Measurements from ENCODE around the gene COPG1. TPM values are rescaled to one million over a fixed set of nuclear protein-coding genes. Genes with fewer than 3 reads are reported as not detected.

COPG1 gene
- polyA plus RNA-seq, 1 of the 3 experiments (the other 2 are of a cell fraction), result 114 TPM

GRCh38 chr3:129310111-129311011 is 61.0 kb downstream of the COPG1 start:
- H3K79me2 ChIP-seq (ENCODE audit: insufficient read depth), result peaks cover 13% of the 10 kb centered on the region
- H3K9me2 ChIP-seq, result no peaks in the 10 kb centered on the region
- H3K9me3 ChIP-seq, result no peaks in the 10 kb centered on the region
- ChIA-PET CTCF (interaction anchor here (1.0 to 1.6 kb wide), 2 partner anchors 65 to 73 kb away, joined by 3 to 5 read pairs; no protein-coding TSS in a partner anchor), POLR2A (no interaction called here)
- H3K4me2 ChIP-seq, result no peak overlapping the region
- TF ChIP-seq RAD21 (IDR thresholded peaks at IDR 0.05; ENCODE audit: low read length), result no peak
- TF ChIP-seq NFIC (IDR thresholded peaks at IDR 0.05; ENCODE audit: borderline replicate concordance), result no peak
- H3K4me1 ChIP-seq (ENCODE audit: control insufficient read depth in 1 of 2, insufficient read depth in 2 of 2, low read depth in 1 of 2, low read length in 1 of 2), result peaks cover 0 to 14% of the 10 kb centered on the region in 2 experiments; a peak in 2 of 4 replicates
- H3K27ac ChIP-seq (ENCODE audit: low read depth in 2 of 2, low read length in 1 of 2), result no peak overlapping the region
- 91% methylated on average over 7 of the region's 7 CpGs for WGBS (ENCODE audit: low lambda C conversion rate)
- no peaks in the 10 kb centered on the region for H3F3A ChIP-seq (replicated peaks; ENCODE audit: insufficient read depth)
- no peak overlapping the region for H3K4me3 ChIP-seq (ENCODE audit: low read depth in 2 of 2, low read length in 1 of 2)
- no peaks in the 10 kb centered on the region for H4K20me1 ChIP-seq (ENCODE audit: insufficient read depth)
- peaks cover 4 to 6% of the 10 kb centered on the region in 2 experiments for H3K36me3 ChIP-seq (replicated peaks in 1 of 2; ENCODE audit: control insufficient read depth in 1 of 2, insufficient read depth in 2 of 2, low read length in 1 of 2)
- no peak for DNase-seq
- H3K9ac ChIP-seq, result no peak overlapping the region
- no peak overlapping the region for H2AFZ ChIP-seq (ENCODE audit: low read depth)
- no peaks in the 10 kb centered on the region for H3K27me3 ChIP-seq (ENCODE audit: insufficient read depth)

DNA sequence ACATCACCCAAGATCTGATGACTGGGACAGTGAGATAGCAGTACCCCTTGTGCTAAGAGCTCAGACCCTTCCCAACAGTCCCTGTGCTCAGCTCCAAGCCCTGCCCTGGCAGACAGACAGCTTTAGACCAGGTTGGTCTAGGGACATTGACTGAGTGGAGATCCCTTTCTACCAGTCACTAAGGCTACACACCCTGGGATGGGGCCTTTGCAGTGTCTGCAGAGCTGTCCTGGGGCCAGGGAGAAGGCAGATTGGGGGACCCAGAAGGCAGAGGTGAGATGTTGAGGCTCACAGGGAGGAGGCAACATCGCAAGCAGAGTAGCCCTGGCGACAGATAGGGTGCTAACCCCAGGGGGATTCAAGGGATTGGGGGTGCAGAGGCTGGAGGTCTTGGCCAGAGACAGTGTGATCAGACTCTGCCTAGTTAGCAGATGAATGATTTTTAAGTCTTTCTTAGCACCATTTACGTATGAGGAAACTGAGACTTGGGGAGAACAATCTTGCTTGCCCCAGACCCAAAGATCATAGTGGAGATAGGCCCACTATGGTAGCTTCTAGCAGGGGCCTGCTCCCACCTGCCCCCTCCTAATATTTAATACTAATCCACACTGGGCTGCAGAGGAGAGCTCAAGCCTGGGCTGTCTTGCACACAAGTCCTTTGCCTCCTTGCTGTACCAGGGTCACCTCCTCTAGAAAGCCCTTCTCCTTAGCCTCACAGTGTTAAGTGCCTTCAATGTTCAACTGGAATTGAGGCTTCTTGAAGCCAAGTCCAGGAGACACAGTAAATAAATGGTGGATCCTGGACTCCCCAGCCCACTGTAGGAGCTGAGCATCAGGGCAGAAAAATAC is 61.9 kb downstream of the COPG1 start:
- Histone ChIP-seq H3K9me2 (no peaks in the 10 kb centered on the region), H3K9ac (no peak overlapping the region), H3K27ac (ENCODE audit: low read depth in 2 of 2, low read length in 1 of 2) (no peak overlapping the region), H3K27me3 (ENCODE audit: insufficient read depth) (no peaks in the 10 kb centered on the region), H4K20me1 (ENCODE audit: insufficient read depth) (no peaks in the 10 kb centered on the region), H3K9me3 (no peaks in the 10 kb centered on the region), H3K79me2 (ENCODE audit: insufficient read depth) (peaks cover 19% of the 10 kb centered on the region), H2AFZ (ENCODE audit: low read depth) (no peak overlapping the region), H3K4me3 (ENCODE audit: low read depth in 2 of 2, low read length in 1 of 2) (no peak overlapping the region), H3K4me2 (no peak overlapping the region), H3F3A (replicated peaks; ENCODE audit: insufficient read depth) (no peaks in the 10 kb centered on the region), H3K4me1 (ENCODE audit: control insufficient read depth in 1 of 2, insufficient read depth in 2 of 2, low read depth in 1 of 2, low read length in 1 of 2) (peaks cover 0 to 14% of the 10 kb centered on the region in 2 experiments; a peak in 2 of 4 replicates), H3K36me3 (replicated peaks in 1 of 2; ENCODE audit: control insufficient read depth in 1 of 2, insufficient read depth in 2 of 2, low read length in 1 of 2) (peaks cover 2 to 3% of the 10 kb centered on the region in 2 experiments)
- 89% methylated on average over 3 of the region's 3 CpGs for WGBS (ENCODE audit: low lambda C conversion rate)
- CTCF ChIA-PET, result interaction anchor here (1.0 to 1.6 kb wide), 2 partner anchors 66 to 72 kb away, joined by 3 to 5 read pairs; no protein-coding TSS in a partner anchor
- DNase-seq, result no peak
- POLR2A ChIA-PET, result no interaction called here
- no peak for TF ChIP-seq REST (IDR thresholded peaks at IDR 0.05; ENCODE audit: low read depth, low read length)
- TF ChIP-seq, protein P1, sequence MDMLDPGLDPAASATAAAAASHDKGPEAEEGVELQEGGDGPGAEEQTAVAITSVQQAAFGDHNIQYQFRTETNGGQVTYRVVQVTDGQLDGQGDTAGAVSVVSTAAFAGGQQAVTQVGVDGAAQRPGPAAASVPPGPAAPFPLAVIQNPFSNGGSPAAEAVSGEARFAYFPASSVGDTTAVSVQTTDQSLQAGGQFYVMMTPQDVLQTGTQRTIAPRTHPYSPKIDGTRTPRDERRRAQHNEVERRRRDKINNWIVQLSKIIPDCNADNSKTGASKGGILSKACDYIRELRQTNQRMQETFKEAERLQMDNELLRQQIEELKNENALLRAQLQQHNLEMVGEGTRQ (IDR thresholded peaks at IDR 0.05; ENCODE audit: borderline replicate concordance, low read depth, low read length), result no peak
- no peak for TF ChIP-seq MEF2A (IDR thresholded peaks at IDR 0.05; ENCODE audit: borderline replicate concordance, low read depth)
- TF ChIP-seq, protein P2, sequence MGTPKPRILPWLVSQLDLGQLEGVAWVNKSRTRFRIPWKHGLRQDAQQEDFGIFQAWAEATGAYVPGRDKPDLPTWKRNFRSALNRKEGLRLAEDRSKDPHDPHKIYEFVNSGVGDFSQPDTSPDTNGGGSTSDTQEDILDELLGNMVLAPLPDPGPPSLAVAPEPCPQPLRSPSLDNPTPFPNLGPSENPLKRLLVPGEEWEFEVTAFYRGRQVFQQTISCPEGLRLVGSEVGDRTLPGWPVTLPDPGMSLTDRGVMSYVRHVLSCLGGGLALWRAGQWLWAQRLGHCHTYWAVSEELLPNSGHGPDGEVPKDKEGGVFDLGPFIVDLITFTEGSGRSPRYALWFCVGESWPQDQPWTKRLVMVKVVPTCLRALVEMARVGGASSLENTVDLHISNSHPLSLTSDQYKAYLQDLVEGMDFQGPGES (IDR thresholded peaks at IDR 0.05; ENCODE audit: low read depth, low read length), result no peak
- TF ChIP-seq TEAD4 (IDR thresholded peaks at IDR 0.05; ENCODE audit: borderline replicate concordance, insufficient read depth), result no peak
- TF ChIP-seq CTCF (IDR thresholded peaks at IDR 0.05), result no peak
- no peak for TF ChIP-seq YY1 (IDR thresholded peaks at IDR 0.05; ENCODE audit: low read depth)
- no peak for TF ChIP-seq NRF1 (IDR thresholded peaks at IDR 0.05; ENCODE audit: low read depth, low read length)
- no peak for TF ChIP-seq RXRA (IDR thresholded peaks at IDR 0.05; ENCODE audit: borderline replicate concordance, low read depth)
- no peak for TF ChIP-seq GABPA (IDR thresholded peaks at IDR 0.05; ENCODE audit: low read depth)
- no peak for TF ChIP-seq FOXM1 (IDR thresholded peaks at IDR 0.05; ENCODE audit: low read depth)
- no peak for TF ChIP-seq EZH2phosphoT487 (IDR thresholded peaks at IDR 0.05; ENCODE audit: borderline replicate concordance, low read depth)
- TF ChIP-seq, protein P3, sequence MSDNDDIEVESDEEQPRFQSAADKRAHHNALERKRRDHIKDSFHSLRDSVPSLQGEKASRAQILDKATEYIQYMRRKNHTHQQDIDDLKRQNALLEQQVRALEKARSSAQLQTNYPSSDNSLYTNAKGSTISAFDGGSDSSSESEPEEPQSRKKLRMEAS (IDR thresholded peaks at IDR 0.05; ENCODE audit: low read depth), result no peak
- TF ChIP-seq FOXJ3 (CRISPR knock-in tag; IDR thresholded peaks at IDR 0.05), result no peak
- TF ChIP-seq NFIC (IDR thresholded peaks at IDR 0.05; ENCODE audit: borderline replicate concordance), result no peak
